Glutamatergic neuron (in vitro differentiated cells): ENCODE data around the gene DNAH2. TPM values are rescaled to one million over a fixed set of nuclear protein-coding genes. Genes with fewer than 3 reads are reported as not detected.

ENCODE experiments used
- DNase-seq: peaks from one replicate; pipeline ENCODE4 v3.0.0; 2022
- H3K27ac Mint-ChIP-seq: one replicate; pipeline ENCODE4 v1.8.0; 2020; ENCODE audit warnings: mild to moderate bottlenecking, mixed read lengths, inconsistent platforms; ENCODE audit not compliant: unreplicated experiment
- H3K27me3 Mint-ChIP-seq: one replicate; pipeline ENCODE4 v1.8.0; 2020; ENCODE audit warnings: mild to moderate bottlenecking, moderate library complexity, mixed read lengths, inconsistent platforms; ENCODE audit not compliant: unreplicated experiment
- H3K36me3 Mint-ChIP-seq: one replicate; pipeline ENCODE4 v1.8.0; 2020; ENCODE audit warnings: mild to moderate bottlenecking, mixed read lengths, inconsistent platforms; ENCODE audit not compliant: unreplicated experiment
- H3K4me1 Mint-ChIP-seq: one replicate; pipeline ENCODE4 v1.8.0; 2020; ENCODE audit warnings: mild to moderate bottlenecking, low read depth, mixed read lengths, inconsistent platforms; ENCODE audit not compliant: unreplicated experiment
- H3K4me3 Mint-ChIP-seq: one replicate; pipeline ENCODE4 v1.8.0; 2020; ENCODE audit warnings: mild to moderate bottlenecking, mixed read lengths, inconsistent platforms; ENCODE audit not compliant: unreplicated experiment
- H3K9me3 Mint-ChIP-seq: one replicate; pipeline ENCODE4 v1.8.0; 2020; ENCODE audit warnings: mild to moderate bottlenecking, moderate library complexity, mixed read lengths, inconsistent platforms; ENCODE audit not compliant: unreplicated experiment
- CTCF ChIP-seq: fragments of 200-600 bp; sonication (generic); IDR thresholded peaks from one replicate; pipeline ENCODE4 v1.5.0; 2021; ENCODE audit not compliant: partially characterized antibody, unreplicated experiment
- total RNA-seq: library from RNA; stranded (reverse); fragmentation: NEBNext Ultra II Directional; extraction: Animal tissue kit (Norgen Biotek cat#: 25700); gene quantifications from one replicate; pipeline ENCODE4 v1.2.1, GENCODE V29; 2021; ENCODE audit not compliant: unreplicated experiment

The DNAH2 gene
- total RNA-seq, 1 donor from 2014 or later, result 0.07 TPM

- Mint-ChIP-seq H3K9me3 (no peaks in the 10 kb centered on the region), H3K27ac (no peak overlapping the region), H3K36me3 (no peaks in the 10 kb centered on the region), H3K27me3 (peaks cover 3% of the 10 kb centered on the region), H3K4me1 (peaks cover 3% of the 10 kb centered on the region), H3K4me3 (no peak overlapping the region)
- DNase-seq, result no peak
- TF ChIP-seq CTCF, result no peak
Measured at GRCh38 chr17:7881276-7882054, 163.9 kb downstream of the DNAH2 start.

- peaks cover 4% of the 10 kb centered on the region for H3K27me3 Mint-ChIP-seq
- H3K36me3 Mint-ChIP-seq, result no peaks in the 10 kb centered on the region
- peaks cover 4% of the 10 kb centered on the region for H3K4me1 Mint-ChIP-seq
- H3K4me3 Mint-ChIP-seq, result no peak overlapping the region
- TF ChIP-seq CTCF, result no peak
- no peaks in the 10 kb centered on the region for H3K9me3 Mint-ChIP-seq
- H3K27ac Mint-ChIP-seq, result no peak overlapping the region
- DNase-seq, result no peak
Measured at GRCh38 chr17:7882068-7882467, 164.5 kb downstream of the DNAH2 start.

GRCh38 chr17:7882629-7883028, 165.1 kb downstream of the DNAH2 start:
- no peak for TF ChIP-seq CTCF
- H3K4me1 Mint-ChIP-seq, result peaks cover 4% of the 10 kb centered on the region
- no peaks in the 10 kb centered on the region for H3K36me3 Mint-ChIP-seq
- no peak overlapping the region for H3K27ac Mint-ChIP-seq
- DNase-seq, result no peak
- H3K9me3 Mint-ChIP-seq, result no peaks in the 10 kb centered on the region
- peaks cover 4% of the 10 kb centered on the region for H3K27me3 Mint-ChIP-seq
- no peak overlapping the region for H3K4me3 Mint-ChIP-seq

Other genes starting within 250 kb of the DNAH2 start
- gene ZBTB4, start 238.1 kb upstream of the DNAH2 start, total RNA-seq, result 25.1 TPM
- gene SLC35G6, start 236.3 kb upstream of the DNAH2 start, total RNA-seq, result 0.34 TPM
- gene POLR2A, start 233.4 kb upstream of the DNAH2 start, total RNA-seq, result 200 TPM
- gene TNFSF12, start 168.7 kb upstream of the DNAH2 start, total RNA-seq, result 0.83 TPM
- gene TNFSF13, start 159.0 kb upstream of the DNAH2 start, total RNA-seq, result not detected
- gene SENP3, start 155.8 kb upstream of the DNAH2 start, total RNA-seq, result 66.4 TPM
- not detected for gene CD68, start 138.1 kb upstream of the DNAH2 start, total RNA-seq
- 60.2 TPM for gene MPDU1, start 133.9 kb upstream of the DNAH2 start, total RNA-seq
- 1.7 TPM for gene SOX15, start 127.7 kb upstream of the DNAH2 start, total RNA-seq
- gene FXR2, start 102.8 kb upstream of the DNAH2 start, total RNA-seq, result 108 TPM
- 97.3 TPM for gene SAT2, start 89.9 kb upstream of the DNAH2 start, total RNA-seq
- gene SHBG, start 87.6 kb upstream of the DNAH2 start, total RNA-seq, result not detected
- 11.3 TPM for gene ATP1B2, start 66.8 kb upstream of the DNAH2 start, total RNA-seq
- gene TP53, start 30.3 kb upstream of the DNAH2 start, total RNA-seq, result 38.2 TPM
- gene WRAP53, start 29.3 kb upstream of the DNAH2 start, total RNA-seq, result 19.5 TPM
- gene EFNB3, start 12.5 kb upstream of the DNAH2 start, total RNA-seq, result 17.9 TPM
- gene KDM6B, start 116.5 kb downstream of the DNAH2 start, total RNA-seq, result 191 TPM
- gene TMEM88, start 137.3 kb downstream of the DNAH2 start, total RNA-seq, result 23.7 TPM
- 49.7 TPM for gene NAA38, start 139.8 kb downstream of the DNAH2 start, total RNA-seq
- gene CYB5D1, start 140.3 kb downstream of the DNAH2 start, total RNA-seq, result 9.2 TPM
- 129 TPM for gene CHD3, start 171.0 kb downstream of the DNAH2 start, total RNA-seq
- 0.49 TPM for gene RNF227, start 198.5 kb downstream of the DNAH2 start, total RNA-seq
- gene KCNAB3, start 212.1 kb downstream of the DNAH2 start, total RNA-seq, result 12.3 TPM
- gene TRAPPC1, start 214.2 kb downstream of the DNAH2 start, total RNA-seq, result 214 TPM
- 55.7 TPM for gene CNTROB, start 214.5 kb downstream of the DNAH2 start, total RNA-seq